Ovary (tissue), 9 donors: ENCODE results near the gene ZNF549. TPM values are rescaled to one million over a fixed set of nuclear protein-coding genes. Genes with fewer than 3 reads are reported as not detected.
A peak's percentile ranks its signal among the peaks of the same experiment; 100 is the strongest.

Source experiments
- DNase-seq, 5 donors: peaks; one replicate each; pipeline ENCODE4 v3.0.0-alpha.2; 2019 to 2020
- H3K27ac ChIP-seq, 2 donors: fragments of 200-600 bp; one replicate each; pipeline versions ENCODE4 v1.5.1 to v1.8.0; 2019 to 2022
- H3K27me3 ChIP-seq: fragments of 200-600 bp; one replicate; pipeline ENCODE4 v1.8.0; 2022
- H3K36me3 ChIP-seq: fragments of 200-600 bp; sonication (generic); one replicate; pipeline ENCODE4 v1.5.1; 2019
- H3K4me1 ChIP-seq: one replicate; pipeline ENCODE4 v1.8.1; 2013; ENCODE audit warnings: mild to moderate bottlenecking, moderate library complexity; ENCODE audit not compliant: insufficient read depth
- H3K4me3 ChIP-seq: fragments of 200-600 bp; sonication (generic); one replicate; pipeline ENCODE4 v1.5.1; 2017
- H3K9me3 ChIP-seq, 2 donors: fragments of 200-600 bp in 1 of 2; sonication (generic) in 1 of 2; one replicate each; pipeline versions ENCODE4 v1.5.1 to v1.8.1; 2013 to 2019; ENCODE audit warnings: mild to moderate bottlenecking in 1 of 2, moderate library complexity in 1 of 2
- EP300 ChIP-seq: sonication (generic); formaldehyde crosslinking; IDR thresholded peaks from one replicate; pipeline ENCODE4 v1.6.1; 2017; ENCODE audit warnings: antibody characterized with exemption
- POLR2A ChIP-seq: fragments of 450-650 bp; IDR thresholded peaks from one replicate; pipeline ENCODE4 v1.6.1; 2017; ENCODE audit warnings: antibody characterized with exemption, mild to moderate bottlenecking, moderate library complexity
- WGBS, 3 donors: extraction: QIAGEN DNeasy Blood & Tissue Kit in 1 of 3; methylation state at CpG; one replicate each; pipeline versions ENCODE4 v1.1.5 to v1.1.7; 2013 to 2017; 5-methylcytosine and 5-hydroxymethylcytosine counted together
- intact Hi-C, 4 donors: fragments of 100-400 bp; cut with DNase I; formaldehyde crosslinking; loops; one replicate each; pipeline versions ENCODE4 v1.11.0 to v1.15.1; 2022 to 2023
- polyA plus RNA-seq, 2 donors: library from polyadenylated mRNA; stranded (reverse); fragments of 200-250 nt in 1 of 2; fragments of 350-450 nt in 1 of 2; fragmentation: Illumina TruSeq in 1 of 2; extraction: RNeasy Lipid Tissue Mini Kit (QIAGEN cat#74804) in 1 of 2; gene quantifications; one replicate each; pipeline ENCODE4 v1.2.3, GENCODE V29; 2013 to 2014
- total RNA-seq, 7 donors: library from RNA; depleted of rRNA in 2 of 7; stranded (reverse); fragments of >200 nt in 2 of 7; fragmentation: NEBNext Ultra II Directional in 3 of 7; extraction: Animal tissue kit (Norgen Biotek cat#: 25700) in 3 of 7; gene quantifications; one replicate each; pipeline versions ENCODE4 v1.1.0 to v1.2.4, GENCODE V29; 2016 to 2023
- TF ChIP-seq, protein P1 (sequence below), 3 donors: fragments of 450-650 bp in 2 of 3; fragments of 200-600 bp in 1 of 3; IDR thresholded peaks; one replicate each; pipeline versions ENCODE4 v1.5.1 to v1.8.0; 2016 to 2022; ENCODE audit warnings: antibody characterized with exemption in 3 of 3, mild to moderate bottlenecking in 1 of 3
- donor health status: DM: no; HTN: no; CAD: no; lungs with moderate emphysema.
- donor health status: DM: no; HTN: no; CAD: no.
- donor health status: Bipolar disorder and iron deficiency.
- donor health status: DM: yes; HTN: yes; CAD: no.
- donor health status: DM: no; HTN: no; CAD: no.
- donor health status: DM: yes; HTN: yes; CAD: no.

ZNF549 gene
- total and polyA plus RNA-seq, 9 donors, result 3.9 to 11.9 (median 8.2) TPM

DNA sequence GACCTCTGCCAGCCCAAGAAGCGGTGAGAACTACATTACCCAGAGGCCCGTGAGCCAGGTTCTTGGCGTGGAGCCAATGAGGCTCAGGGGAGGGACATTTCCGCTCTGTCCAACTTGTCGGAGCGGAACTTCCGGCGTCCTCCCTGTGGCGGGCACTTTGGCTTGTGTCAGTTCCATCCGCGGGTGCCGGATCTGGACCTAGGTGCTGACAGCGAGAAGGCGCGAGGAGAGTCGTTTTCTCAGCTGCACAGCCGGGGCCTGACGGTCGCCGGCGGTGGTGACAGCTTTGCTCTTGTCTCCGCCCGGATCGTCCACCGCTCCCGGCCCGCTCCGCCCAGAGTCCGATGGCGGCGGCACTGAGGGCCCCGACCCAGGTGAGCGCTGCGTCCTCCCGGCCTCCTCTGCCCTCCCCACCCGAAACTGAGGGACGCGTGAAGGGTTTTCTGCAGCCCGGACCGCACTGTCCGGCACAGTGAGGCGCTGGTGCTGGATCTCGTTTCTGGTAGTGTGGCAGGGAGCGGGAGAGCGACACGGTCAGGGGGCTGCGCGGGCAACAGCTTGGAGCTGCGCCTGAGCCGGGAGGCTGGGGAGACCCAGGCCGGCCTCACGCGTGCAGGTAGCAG lies 72.7 kb downstream of the ZNF549 start, which contains the start of gene ZNF530:
Gene ZNF530, plus strand, starts transcription at position 125 of the 623 bp plus-strand sequence. CDS start 4,461 bp downstream, outside the sequence.
- no peak within 1 kb of the TSS for H3K27ac ChIP-seq
- no peaks in the 10 kb centered on the region for H3K27me3 ChIP-seq
- WGBS, 3 donors, result 0 to 1% (median 0%) methylated on average over 37 to 53 of the region's 53 CpGs

DNA sequence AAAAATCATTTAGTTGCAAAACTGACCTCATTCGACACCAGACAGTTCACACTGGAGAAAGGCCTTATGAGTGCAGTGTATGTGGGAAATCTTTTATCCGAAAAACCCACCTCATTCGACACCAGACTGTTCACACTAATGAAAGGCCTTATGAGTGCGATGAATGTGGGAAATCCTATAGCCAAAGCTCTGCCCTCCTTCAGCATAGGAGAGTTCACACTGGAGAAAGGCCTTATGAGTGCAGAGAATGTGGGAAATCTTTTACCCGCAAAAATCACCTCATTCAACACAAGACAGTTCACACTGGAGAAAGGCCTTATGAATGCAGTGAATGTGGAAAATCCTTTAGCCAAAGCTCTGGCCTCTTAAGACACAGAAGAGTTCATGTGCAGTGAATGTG lies 79.8 kb downstream of the ZNF549 start:
- H3K9me3 ChIP-seq, result peaks cover 0 to 51% of the 10 kb centered on the region in 2 donors
- no peaks in the 10 kb centered on the region for H3K36me3 ChIP-seq
- no peak for TF ChIP-seq EP300
- TF ChIP-seq, protein P1, sequence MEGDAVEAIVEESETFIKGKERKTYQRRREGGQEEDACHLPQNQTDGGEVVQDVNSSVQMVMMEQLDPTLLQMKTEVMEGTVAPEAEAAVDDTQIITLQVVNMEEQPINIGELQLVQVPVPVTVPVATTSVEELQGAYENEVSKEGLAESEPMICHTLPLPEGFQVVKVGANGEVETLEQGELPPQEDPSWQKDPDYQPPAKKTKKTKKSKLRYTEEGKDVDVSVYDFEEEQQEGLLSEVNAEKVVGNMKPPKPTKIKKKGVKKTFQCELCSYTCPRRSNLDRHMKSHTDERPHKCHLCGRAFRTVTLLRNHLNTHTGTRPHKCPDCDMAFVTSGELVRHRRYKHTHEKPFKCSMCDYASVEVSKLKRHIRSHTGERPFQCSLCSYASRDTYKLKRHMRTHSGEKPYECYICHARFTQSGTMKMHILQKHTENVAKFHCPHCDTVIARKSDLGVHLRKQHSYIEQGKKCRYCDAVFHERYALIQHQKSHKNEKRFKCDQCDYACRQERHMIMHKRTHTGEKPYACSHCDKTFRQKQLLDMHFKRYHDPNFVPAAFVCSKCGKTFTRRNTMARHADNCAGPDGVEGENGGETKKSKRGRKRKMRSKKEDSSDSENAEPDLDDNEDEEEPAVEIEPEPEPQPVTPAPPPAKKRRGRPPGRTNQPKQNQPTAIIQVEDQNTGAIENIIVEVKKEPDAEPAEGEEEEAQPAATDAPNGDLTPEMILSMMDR (IDR thresholded peaks at IDR 0.05), result no peak
- WGBS, 3 donors, result 96 to 98% (median 97%) methylated on average over 5 of the region's 5 CpGs
- intact Hi-C loops, result no loop called here
- no peaks in the 10 kb centered on the region for H3K4me1 ChIP-seq
- DNase-seq, result no peak
- H3K4me3 ChIP-seq, result no peak overlapping the region
- H3K27me3 ChIP-seq, result no peaks in the 10 kb centered on the region
- H3K27ac ChIP-seq, result no peak overlapping the region

More for the DNA sequence above, 72.7 kb downstream of the ZNF549 start, which contains the start of gene ZNF530:
- Histone ChIP-seq H3K4me3 (peak within 1 kb of the TSS; percentile 66), H3K4me1 (peaks cover 5% of the 10 kb centered on the region), H3K9me3 (peaks cover 0 to 19% of the 10 kb centered on the region in 2 donors), H3K36me3 (no peaks in the 10 kb centered on the region)
- DNase-seq, result peak; percentile 92 to 96 (median 92)
- intact Hi-C loops, result no loop called here
- TF ChIP-seq POLR2A (no peak), EP300 (no peak)
- TF ChIP-seq, protein P1 (IDR thresholded peaks at IDR 0.05), result no peak

Other genes with a start within 250 kb of the ZNF549 start
- gene ZNF460, start 246.9 kb upstream of the ZNF549 start, total RNA-seq, result 100 to 1,000 TPM in 1 of 7 donors, 10 to 100 TPM in 6; 57.2 to 103 (median 68.6) TPM
- gene ZNF460, start 246.9 kb upstream of the ZNF549 start, polyA plus RNA-seq, result 1 to 10 TPM; 3.0 to 4.4 TPM
- 10 to 100 TPM in 4 of 7 donors, 1 to 10 TPM in 3; 4.9 to 12.9 (median 10.5) TPM for gene ZNF543, start 206.9 kb upstream of the ZNF549 start, total RNA-seq
- gene ZNF543, start 206.9 kb upstream of the ZNF549 start, polyA plus RNA-seq, result 1 to 10 TPM; 4.0 to 4.9 TPM
- gene ZNF304, start 176.1 kb upstream of the ZNF549 start, total RNA-seq, result 10 to 100 TPM in 3 of 7 donors, 1 to 10 TPM in 4; 3.0 to 13.0 (median 9.1) TPM
- gene ZNF304, start 176.1 kb upstream of the ZNF549 start, polyA plus RNA-seq, result 10 to 100 TPM in 1 of 2 donors, 1 to 10 TPM in 1; 4.8 to 12.5 TPM
- gene TRAPPC2B, start 163.8 kb upstream of the ZNF549 start, total RNA-seq, result 10 to 100 TPM in 6 of 7 donors, 1 to 10 TPM in 1; 9.1 to 23.6 (median 11.6) TPM
- gene TRAPPC2B, start 163.8 kb upstream of the ZNF549 start, polyA plus RNA-seq, result 10 to 100 TPM; 10.3 to 25.1 TPM
- gene ZNF547, start 163.8 kb upstream of the ZNF549 start, total RNA-seq, result 1 to 10 TPM; 1.2 to 4.7 (median 3.0) TPM
- gene ZNF547, start 163.8 kb upstream of the ZNF549 start, polyA plus RNA-seq, result 1 to 10 TPM; 1.8 to 2.9 TPM
- 10 to 100 TPM; 14.5 to 28.2 (median 24.4) TPM for gene ZNF548, start 137.5 kb upstream of the ZNF549 start, total RNA-seq
- gene ZNF548, start 137.5 kb upstream of the ZNF549 start, polyA plus RNA-seq, result 10 to 100 TPM; 13.4 to 13.7 TPM
- 10 to 100 TPM in 6 of 7 donors, 1 to 10 TPM in 1; 5.4 to 22.4 (median 18.7) TPM for gene ZNF17, start 116.2 kb upstream of the ZNF549 start, total RNA-seq
- 1 to 10 TPM; 6.3 to 7.2 TPM for gene ZNF17, start 116.2 kb upstream of the ZNF549 start, polyA plus RNA-seq
- 10 to 100 TPM in 4 of 7 donors, 1 to 10 TPM in 3; 7.5 to 21.7 (median 10.8) TPM for gene ZNF749, start 92.0 kb upstream of the ZNF549 start, total RNA-seq
- 10 to 100 TPM in 1 of 2 donors, 1 to 10 TPM in 1; 4.0 to 12.9 TPM for gene ZNF749, start 92.0 kb upstream of the ZNF549 start, polyA plus RNA-seq
- gene VN1R1, start 70.2 kb upstream of the ZNF549 start, total RNA-seq, result 1 to 10 TPM in 5 of 7 donors, under 1 TPM in 2; 0.60 to 2.2 (median 1.3) TPM
- under 1 TPM; 0.38 to 0.50 TPM for gene VN1R1, start 70.2 kb upstream of the ZNF549 start, polyA plus RNA-seq
- 10 to 100 TPM in 6 of 7 donors, 1 to 10 TPM in 1; 6.5 to 23.0 (median 15.8) TPM for gene ZNF772, start 49.8 kb upstream of the ZNF549 start, total RNA-seq
- 1 to 10 TPM; 3.3 to 6.8 TPM for gene ZNF772, start 49.8 kb upstream of the ZNF549 start, polyA plus RNA-seq
- 10 to 100 TPM in 6 of 7 donors, 1 to 10 TPM in 1; 6.8 to 14.7 (median 12.1) TPM for gene ZNF419, start 39.6 kb upstream of the ZNF549 start, total RNA-seq
- 1 to 10 TPM; 7.2 to 8.5 TPM for gene ZNF419, start 39.6 kb upstream of the ZNF549 start, polyA plus RNA-seq
- 10 to 100 TPM in 4 of 7 donors, 1 to 10 TPM in 3; 8.1 to 16.3 (median 10.5) TPM for gene ZNF773, start 27.4 kb upstream of the ZNF549 start, total RNA-seq
- gene ZNF773, start 27.4 kb upstream of the ZNF549 start, polyA plus RNA-seq, result 1 to 10 TPM; 6.8 to 8.6 TPM
- 10 to 100 TPM in 5 of 7 donors, 1 to 10 TPM in 2; 6.7 to 17.1 (median 11.4) TPM for gene ZNF550, start 32.5 kb downstream of the ZNF549 start, total RNA-seq
- 1 to 10 TPM; 6.8 to 7.3 TPM for gene ZNF550, start 32.5 kb downstream of the ZNF549 start, polyA plus RNA-seq
- gene ZNF416, start 51.6 kb downstream of the ZNF549 start, total RNA-seq, result 10 to 100 TPM in 1 of 7 donors, 1 to 10 TPM in 6; 2.2 to 10.9 (median 7.6) TPM
- gene ZNF416, start 51.6 kb downstream of the ZNF549 start, polyA plus RNA-seq, result 1 to 10 TPM; 3.9 to 9.2 TPM
- gene ZIK1, start 56.8 kb downstream of the ZNF549 start, total RNA-seq, result 10 to 100 TPM in 1 of 7 donors, 1 to 10 TPM in 6; 3.4 to 10.2 (median 8.4) TPM
- gene ZIK1, start 56.8 kb downstream of the ZNF549 start, polyA plus RNA-seq, result 1 to 10 TPM; 5.5 to 5.7 TPM
- gene ZNF530, start 72.5 kb downstream of the ZNF549 start, total RNA-seq, result 1 to 10 TPM; 2.5 to 8.9 (median 3.6) TPM
- 1 to 10 TPM; 2.0 to 2.2 TPM for gene ZNF530, start 72.5 kb downstream of the ZNF549 start, polyA plus RNA-seq
- gene ZNF134, start 86.9 kb downstream of the ZNF549 start, total RNA-seq, result 10 to 100 TPM; 13.4 to 22.9 (median 22.2) TPM
- gene ZNF134, start 86.9 kb downstream of the ZNF549 start, polyA plus RNA-seq, result 10 to 100 TPM in 1 of 2 donors, 1 to 10 TPM in 1; 9.2 to 12.6 TPM
- 10 to 100 TPM in 6 of 7 donors, 1 to 10 TPM in 1; 8.3 to 16.7 (median 12.0) TPM for gene ZNF211, start 105.8 kb downstream of the ZNF549 start, total RNA-seq
- 10 to 100 TPM in 1 of 2 donors, 1 to 10 TPM in 1; 8.4 to 16.3 TPM for gene ZNF211, start 105.8 kb downstream of the ZNF549 start, polyA plus RNA-seq
- gene ZSCAN4, start 141.6 kb downstream of the ZNF549 start, total RNA-seq, result 1 to 10 TPM in 1 of 7 donors, under 1 TPM in 1, not detected in 5; 0.13 to 1.3 TPM
- under 1 TPM; 0.07 to 0.08 TPM for gene ZSCAN4, start 141.6 kb downstream of the ZNF549 start, polyA plus RNA-seq
- 10 to 100 TPM in 3 of 7 donors, 1 to 10 TPM in 4; 6.8 to 11.3 (median 9.7) TPM for gene ZNF551, start 154.6 kb downstream of the ZNF549 start, total RNA-seq
- 1 to 10 TPM; 3.8 to 4.2 TPM for gene ZNF551, start 154.6 kb downstream of the ZNF549 start, polyA plus RNA-seq
- gene ZNF154, start 181.8 kb downstream of the ZNF549 start, total RNA-seq, result 10 to 100 TPM in 1 of 7 donors, 1 to 10 TPM in 6; 1.1 to 10.4 (median 2.4) TPM
- gene ZNF154, start 181.8 kb downstream of the ZNF549 start, polyA plus RNA-seq, result 1 to 10 TPM; 1.4 to 3.5 TPM
- gene ZNF671, start 200.3 kb downstream of the ZNF549 start, total RNA-seq, result 10 to 100 TPM in 1 of 7 donors, 1 to 10 TPM in 6; 1.5 to 13.2 (median 6.4) TPM
- 1 to 10 TPM; 2.1 to 5.0 TPM for gene ZNF671, start 200.3 kb downstream of the ZNF549 start, polyA plus RNA-seq
- 10 to 100 TPM; 11.0 to 25.9 (median 14.6) TPM for gene ZNF776, start 219.5 kb downstream of the ZNF549 start, total RNA-seq
- 10 to 100 TPM; 10.2 to 10.7 TPM for gene ZNF776, start 219.5 kb downstream of the ZNF549 start, polyA plus RNA-seq
- gene ZNF586, start 242.3 kb downstream of the ZNF549 start, total RNA-seq, result 10 to 100 TPM; 15.4 to 21.7 (median 17.2) TPM
- gene ZNF586, start 242.3 kb downstream of the ZNF549 start, polyA plus RNA-seq, result 10 to 100 TPM in 1 of 2 donors, 1 to 10 TPM in 1; 7.9 to 11.8 TPM